HG02763 (cell line): ENCODE results near the gene KDM2B.

Experiments used
- ATAC-seq: cut with Tn5 transposase; IDR thresholded peaks from one replicate; pipeline ENCODE4 v1.9.1; 2021; ENCODE audit warnings: mild to moderate bottlenecking, moderate library complexity; ENCODE audit not compliant: unreplicated experiment

The KDM2B gene

DNA sequence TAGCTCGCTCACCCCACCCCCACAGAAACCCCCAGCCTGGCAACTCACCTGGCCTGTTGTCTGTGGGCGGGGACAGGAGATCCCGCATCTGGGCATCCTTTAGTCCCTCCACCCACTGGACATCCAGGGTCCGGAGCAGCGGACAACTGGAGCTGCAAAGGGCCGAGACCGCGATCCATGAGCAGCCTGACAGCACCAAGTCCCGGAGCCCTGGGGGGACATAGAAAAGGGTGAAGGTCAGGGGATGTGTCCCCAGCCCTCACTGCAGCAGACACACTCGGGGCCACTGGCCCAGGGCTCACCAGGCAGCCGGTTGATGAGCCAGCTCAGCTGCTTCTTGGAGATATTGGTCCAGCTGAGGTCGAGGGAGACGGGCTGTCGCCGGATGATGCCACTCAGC lies 140.1 kb downstream of the KDM2B start:
- ATAC-seq: no peak

DNA sequence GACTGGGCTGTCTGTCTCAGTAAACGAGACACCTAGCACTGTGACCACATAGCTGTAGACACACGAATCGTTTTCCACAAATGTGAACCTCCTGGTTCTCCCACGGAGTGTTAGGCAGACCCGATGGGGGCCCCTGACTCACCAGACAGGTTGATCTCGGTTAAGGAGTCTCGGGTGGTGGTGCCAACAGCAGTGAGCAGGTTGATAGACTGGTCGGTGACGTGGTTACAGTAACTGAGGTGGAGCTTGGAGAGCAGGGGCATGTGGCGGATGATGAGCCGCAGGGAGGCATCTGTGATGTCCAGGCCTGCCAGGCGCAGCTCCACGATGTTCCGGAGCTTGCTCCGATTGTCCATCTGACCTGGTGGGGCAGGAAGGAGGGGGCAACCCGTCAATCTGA lies 141.1 kb downstream of the KDM2B start:
- ATAC-seq: no peak

DNA sequence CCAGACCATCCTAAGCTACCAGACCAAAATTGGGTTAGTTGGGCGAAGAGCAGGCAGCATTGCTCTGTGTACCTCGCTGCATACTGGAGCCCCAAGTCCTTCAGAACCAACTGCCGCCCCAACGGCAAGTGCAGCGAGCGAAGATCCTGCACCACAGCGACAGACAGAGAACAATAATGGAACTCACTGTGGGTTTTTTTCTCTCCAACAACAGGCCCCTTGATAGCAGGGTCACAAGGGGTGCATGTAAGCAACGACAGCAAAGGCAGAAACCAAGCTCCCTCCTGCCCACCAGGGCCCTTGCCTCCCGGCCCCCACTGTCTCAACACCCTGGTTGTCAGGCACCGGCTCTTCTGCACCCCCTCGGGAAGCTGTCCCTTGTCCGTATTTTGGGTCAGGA lies 141.9 kb downstream of the KDM2B start:
- no peak for ATAC-seq

DNA sequence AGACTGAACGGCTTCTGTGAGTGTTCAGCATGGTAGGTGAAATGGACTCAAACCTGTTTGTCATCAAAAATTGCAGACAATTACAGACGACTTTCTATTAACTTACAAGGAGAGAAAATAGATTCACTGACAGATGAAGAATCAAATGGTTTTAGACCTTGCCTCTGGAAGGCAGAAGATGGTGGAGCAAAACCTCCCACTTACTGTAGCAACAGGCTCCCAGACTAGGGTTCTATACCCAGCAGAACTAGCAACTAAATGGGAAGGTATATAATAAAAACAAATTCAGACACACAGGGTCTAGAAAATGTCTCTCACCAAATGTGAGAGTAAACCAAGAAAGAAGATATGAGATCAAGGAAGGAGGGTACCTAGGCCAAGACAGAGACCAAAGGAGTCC lies 144.1 kb downstream of the KDM2B start:
- ATAC-seq: no peak

DNA sequence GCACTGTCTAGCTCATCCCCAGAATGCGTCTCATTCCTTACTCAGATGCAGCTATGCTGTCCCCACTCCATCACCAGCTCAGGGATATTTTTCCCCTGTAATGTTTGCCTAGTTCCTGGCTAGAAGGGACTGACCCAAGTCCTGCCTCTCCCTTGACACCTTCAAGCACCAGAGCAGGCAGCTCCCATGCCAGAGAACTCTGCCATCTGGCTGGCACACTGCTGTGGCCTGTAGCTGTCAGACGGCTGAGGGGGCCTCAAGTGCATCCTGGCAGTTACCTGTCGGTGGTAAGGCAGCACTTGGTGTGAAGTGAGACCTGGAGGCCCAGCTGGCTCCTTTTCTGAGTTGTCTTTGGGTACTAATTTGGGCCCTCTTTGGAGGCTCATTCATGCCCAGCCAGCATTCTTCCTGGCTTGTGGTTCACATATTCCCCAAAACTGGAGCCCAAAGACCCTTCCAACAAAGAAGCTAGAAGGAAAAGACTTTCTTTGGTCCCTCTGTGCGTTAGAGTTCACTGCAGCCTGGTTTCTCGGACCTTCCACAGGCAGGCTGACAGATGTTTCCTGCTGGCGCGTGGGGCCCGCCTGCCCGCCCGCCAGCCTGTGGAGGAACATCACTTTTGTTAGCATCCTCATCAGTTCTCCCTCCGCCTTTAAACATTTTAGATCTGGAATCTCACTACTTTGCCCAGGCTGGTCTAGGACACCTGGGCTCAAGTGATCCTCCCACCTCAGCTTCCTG lies 147.9 kb downstream of the KDM2B start:
- ATAC-seq: no peak

DNA sequence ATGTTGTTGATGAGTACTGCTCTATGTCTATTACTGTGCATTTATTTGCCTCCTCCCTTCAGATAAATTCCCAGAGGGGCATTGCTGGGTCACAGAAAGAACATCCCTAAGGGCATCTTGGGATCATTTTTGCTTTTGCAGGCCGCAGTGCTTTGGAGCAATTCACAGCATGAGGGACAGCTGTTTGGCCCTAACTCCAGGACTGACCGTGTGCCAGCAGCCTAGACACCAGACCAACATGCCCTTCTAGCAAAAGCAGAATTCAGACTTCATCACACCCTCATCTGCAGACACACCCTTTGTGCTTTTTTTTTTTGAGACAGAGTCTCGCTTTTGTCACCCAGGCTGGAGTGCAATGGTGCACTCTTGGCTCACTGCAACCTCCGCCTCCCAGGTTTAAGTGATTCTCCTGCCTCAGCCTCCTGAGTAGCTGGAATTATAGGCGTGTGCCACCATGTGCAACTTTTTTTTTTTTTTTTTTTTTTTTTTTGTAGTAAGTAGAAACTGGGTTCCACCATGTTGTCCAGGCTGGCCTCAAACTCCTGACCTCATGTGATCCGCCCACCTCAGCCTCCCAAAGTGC lies 149.9 kb downstream of the KDM2B start:
- no peak for ATAC-seq

DNA sequence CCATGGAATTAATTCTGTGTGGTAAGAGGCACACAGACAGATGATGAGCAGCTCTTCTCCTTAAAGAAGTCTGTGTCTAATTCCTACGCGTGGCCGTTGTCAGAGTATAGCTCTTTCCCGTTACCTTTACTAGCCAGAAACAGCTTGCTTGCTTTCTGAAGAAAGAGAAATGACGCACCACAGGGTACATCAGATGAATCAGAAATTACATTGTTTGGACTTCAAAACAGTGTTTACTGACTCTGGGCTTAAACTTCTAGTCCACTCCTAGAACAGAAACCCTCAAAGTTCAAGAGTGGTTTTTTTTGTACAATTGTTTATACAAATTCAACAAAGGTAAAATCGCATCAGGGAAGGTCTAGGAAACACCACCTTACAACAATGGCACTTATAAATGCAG lies 151.9 kb downstream of the KDM2B start:
- no peak for ATAC-seq

DNA sequence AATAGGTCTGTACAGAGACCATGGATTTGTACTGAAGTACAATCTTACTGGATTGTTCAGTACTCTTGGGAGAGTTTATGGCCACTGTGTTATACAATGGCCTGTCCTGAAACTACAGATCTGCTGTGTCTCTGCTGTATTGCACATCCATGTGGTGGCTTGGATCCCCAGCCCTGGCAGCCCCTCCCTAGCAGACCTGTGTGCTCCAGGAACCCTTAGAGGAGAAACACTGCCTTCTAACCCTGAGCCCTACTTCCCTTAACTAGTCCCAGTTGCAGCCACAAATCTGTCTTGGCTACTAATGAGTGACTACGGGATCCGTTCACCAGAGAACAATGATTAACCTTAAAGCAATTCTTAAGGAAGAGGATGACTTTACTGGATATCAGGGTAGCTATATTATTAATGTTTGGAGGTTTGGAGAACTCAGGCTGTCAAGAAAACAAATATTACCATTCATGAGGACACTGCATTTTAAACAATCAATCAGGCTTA lies 153.2 kb downstream of the KDM2B start:
- ATAC-seq: no peak

DNA sequence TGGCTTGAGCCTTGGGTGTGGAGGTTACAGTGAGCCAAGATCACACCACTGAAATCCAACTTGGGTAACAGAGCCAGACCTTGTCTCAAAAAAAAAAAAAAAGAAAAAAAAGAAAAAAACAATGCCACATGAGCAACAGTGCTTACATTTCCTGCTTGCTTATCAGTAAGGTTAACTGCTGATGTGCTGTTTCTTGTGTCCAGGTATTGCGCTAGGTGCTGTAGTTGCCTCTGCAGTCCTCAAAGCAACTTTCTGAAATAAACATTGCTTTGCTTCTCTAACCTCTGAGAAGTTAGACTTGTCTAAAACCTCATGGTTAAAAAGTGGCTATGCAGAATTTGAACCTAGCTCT lies 156.2 kb downstream of the KDM2B start:
- ATAC-seq: no peak

DNA sequence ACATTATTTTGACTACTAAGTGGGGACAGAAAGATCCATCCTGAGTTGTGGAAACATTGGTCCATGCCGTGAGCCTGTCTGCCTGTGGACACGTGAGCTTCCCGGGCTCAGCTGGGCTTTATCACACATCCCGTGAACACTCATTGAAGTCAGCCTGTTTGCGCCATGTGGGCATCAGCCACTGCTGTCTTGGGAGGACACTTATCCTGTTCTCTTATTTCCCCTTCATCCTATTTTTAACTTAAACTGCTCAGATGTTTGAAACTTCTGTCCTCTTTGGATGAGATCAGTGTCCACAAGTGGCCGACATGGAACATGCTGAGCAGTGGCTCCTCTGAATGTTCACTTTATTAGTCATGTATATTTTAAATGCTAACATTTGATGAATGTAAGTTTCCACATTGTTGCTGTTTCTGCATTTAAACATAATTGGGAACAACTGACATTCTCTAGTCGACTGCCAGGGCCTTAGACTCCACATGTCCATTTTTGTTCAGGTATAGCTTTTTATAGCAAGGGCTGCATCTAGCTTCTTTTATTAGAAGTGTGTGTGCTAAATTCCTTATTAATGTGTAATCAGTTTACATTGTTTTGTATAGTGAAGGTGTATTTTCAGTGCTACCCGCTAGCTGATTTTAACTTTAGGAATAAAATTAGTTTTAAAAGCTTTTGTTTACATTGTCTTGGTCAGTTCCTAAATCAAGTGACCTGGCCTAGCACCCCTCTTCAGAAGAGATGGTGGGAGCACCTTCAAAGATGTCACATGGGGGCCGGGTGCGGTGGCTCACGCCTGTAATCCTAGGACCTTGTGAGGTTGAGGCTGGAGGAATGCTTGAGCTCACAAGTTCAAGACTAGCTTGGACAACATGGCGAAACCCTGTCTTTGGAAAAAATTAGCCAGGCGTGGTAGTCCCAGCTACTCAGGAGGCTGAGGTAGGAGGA lies 156.9 kb downstream of the KDM2B start:
- ATAC-seq: no peak

DNA sequence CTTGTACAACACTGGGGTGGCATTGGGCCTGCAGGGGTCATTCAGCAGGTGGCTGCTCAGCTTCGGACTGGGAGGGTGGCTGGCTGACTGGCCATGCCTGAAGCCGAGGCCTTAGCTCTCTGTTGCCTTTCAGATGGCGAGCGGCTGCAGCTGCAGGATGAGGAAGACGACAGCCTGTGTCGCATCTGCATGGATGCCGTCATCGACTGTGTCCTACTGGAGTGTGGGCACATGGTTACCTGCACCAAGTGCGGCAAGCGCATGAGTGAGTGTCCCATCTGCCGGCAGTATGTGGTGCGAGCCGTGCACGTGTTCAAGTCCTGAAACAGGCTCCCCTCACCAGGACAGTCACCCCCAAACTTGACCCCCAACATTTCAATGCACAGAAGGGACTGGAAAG lies 157.6 kb downstream of the KDM2B start:
- ATAC-seq: no peak

DNA sequence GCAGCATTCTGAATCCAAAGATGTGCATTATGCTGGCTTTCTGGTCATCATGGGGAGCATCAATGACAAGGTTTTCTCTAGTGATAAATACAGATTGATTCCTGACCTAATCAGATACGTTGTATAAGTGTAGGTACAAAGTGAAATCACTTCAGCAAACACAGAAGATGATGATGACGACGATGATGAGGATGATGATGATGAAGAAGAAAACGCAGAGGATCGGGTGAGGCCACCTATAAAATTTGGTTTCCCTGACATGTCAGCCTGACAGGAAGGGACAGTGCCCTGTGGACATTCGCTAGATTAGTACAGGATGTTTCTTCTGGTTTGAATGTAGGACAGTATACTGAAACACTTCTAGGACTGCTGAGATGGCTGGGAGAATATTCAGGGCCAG lies 160.7 kb downstream of the KDM2B start:
- no peak for ATAC-seq

DNA sequence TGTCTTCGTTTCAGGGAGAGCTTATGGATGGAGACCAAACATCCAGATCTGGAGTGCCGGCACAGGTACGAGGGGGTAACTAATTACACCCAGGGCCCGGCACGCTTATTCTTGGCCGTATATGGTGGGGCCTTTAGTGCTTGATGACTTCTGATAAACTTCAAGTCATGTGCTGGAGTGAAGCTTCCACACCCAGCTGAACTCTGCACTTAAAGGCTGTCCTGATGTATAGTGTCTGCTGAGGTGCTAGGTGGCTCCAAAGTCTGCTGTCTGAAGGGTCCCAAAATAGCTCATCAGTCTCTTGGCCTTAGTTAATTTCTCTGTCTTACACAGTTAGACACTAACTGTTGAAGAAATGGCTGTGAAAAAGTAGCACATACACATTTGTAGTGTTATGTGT lies 163.0 kb downstream of the KDM2B start:
- ATAC-seq: no peak

DNA sequence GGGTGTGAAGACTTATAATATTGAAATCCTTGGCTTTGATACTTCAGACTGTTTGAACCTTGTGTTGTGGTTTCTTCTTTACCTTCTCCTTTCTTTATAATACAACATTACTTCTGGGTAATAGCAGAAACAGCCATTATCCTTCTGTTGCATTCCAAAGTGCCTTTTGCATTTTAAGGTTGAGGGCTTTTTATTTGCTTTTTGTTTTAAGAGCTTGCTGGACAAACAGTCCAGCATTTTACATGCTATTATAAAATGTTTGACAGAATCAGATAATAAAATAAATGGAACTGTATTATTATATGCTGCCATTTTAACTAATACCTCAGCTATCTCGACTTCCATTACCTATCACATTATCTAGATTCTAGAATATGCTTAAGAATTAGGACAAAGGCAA lies 166.9 kb downstream of the KDM2B start:
- ATAC-seq: no peak

DNA sequence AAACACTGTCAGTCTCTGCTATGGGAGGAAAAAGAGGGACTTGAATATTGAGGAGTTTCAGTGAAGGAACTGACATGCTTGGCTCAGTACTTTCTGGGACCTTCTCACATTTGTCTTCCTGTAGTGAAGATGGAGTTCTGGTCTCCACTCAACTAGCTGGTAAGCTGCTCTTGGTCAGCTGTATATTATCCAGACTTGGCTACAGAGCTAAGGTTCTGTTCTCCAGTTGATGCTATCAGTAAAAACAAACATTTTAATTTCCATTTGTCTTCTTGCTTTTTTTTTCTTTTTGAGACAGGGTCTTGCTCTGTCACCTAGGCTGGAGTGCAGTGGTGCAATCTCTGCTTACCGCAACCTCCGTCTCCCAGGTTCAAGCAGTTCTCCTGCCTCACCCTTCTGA lies 175.6 kb downstream of the KDM2B start:
- no peak for ATAC-seq

DNA sequence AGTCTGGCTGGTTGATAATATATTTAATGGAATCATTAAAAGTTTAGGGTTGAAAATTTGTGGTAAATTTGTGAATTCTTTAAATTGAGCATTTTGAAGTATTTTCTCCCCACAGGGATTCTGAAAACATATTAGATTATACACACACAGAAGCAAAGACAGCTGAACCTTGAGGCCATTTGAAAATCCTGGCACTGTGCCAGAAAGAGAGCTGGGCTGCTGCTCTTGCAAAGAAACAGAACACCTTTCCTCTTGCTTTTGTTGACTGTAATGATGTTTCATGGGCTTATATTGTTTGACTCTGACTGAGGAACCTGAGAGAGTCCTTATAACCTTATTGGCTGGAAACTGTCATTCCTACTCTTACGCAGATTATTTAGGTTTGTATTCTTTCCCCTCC lies 176.1 kb downstream of the KDM2B start:
- ATAC-seq: no peak

DNA sequence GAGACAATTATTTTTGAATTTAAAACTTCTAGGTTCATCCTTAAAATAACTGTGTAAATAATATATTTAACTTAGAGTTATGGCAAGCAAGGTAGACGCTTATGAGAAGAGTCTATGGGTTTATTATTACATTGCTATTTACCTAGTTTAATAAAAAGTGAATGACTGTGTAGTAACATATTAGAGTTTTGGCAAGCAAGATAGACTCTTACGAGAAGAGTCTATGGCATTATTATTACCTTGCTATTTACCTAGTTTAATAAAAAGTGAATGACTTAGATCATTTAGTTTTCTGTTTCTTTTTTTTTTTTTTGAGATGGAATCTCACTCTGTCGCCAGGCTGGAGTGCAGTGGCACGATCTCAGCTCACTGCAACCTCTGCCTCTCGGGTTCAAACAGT lies 177.1 kb downstream of the KDM2B start:
- ATAC-seq: no peak

DNA sequence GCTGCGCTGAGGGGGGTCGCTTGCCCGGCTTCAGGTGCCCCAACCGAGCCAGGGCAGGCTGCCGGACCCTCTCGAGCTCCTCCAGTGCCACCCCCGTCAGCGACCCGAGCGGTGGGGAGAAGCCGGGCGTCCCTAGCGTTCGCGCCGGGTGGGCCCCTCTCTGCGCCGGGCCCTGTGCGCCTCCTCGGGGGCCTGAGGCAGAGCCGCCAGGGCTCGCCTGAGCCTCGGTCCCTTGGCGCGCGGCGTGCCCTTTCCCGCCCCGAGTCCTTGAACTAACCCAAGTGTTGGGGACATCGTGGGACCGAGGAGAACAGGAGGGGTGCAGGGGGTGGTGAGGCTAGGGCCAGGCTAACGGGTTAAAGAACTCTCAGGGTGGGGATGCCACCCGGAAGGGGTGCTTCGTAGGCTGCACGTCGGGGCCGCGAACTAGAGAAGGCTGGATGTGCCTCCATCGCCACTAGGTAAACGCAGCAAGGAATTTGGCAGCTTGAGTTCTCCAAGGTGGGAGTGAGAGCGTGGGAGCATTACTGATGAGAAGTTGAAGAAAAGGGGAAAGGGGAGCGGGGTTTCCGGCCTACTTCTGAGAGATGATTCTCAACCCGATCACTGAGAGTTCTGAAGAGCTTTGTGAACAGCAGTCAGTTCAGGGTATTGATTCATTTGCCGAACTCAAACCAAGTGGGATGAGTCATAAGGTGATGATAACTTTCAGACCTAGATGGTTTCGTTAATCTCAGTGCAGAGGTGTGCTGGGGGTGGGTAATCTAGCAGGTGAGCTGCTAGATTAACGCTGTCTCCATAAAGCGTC lies 180.3 kb downstream of the KDM2B start:
- ATAC-seq: peak; percentile 25

DNA sequence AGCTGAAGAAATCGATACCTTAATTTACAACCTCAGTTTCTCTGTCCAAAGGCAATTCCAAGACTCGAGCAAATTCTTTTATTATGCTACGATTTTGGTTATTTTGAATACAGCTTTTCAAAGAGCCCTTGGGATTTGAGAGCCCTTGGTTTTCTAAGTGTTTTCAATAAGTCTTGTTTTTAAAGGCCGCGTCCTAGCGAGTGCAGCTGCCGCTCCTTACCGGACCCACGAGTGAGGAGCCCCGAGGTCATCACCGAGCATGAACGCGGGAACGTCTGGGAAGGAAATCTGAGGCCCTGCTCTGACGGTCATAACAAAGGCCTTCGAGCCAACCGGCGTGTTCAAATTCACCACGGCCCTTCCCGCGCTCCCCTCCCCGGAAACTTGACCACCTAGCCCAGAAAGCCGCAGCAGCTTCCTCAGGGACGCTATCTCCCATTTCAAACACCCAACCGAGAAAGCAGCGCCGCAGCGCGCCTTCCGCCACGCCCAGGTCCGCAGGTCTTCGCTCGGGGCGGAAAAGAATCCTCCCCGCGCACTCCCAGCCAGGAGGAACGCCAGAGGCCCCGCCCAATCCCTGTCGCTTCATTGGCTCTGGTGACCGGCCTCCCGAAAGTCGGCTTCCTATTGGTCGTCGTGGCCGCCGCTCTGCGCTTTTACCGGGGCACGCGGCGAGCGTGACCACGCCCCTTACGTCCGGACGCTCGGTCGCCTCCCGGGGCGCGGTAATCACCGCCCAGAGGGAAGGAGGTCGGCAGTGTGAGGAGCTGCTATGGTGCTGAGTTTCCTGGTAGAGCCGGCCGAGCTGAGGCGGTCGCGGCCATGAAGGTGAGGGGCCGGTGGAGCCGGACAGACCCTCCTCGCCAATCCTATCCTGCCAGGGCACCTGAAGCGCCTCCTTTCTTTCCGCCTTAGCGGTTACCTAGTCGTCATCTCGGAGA lies 181.2 kb downstream of the KDM2B start, which contains the start of gene RNF34:
RNF34 (plus strand) TSS at position 728 of the 941 bp plus-strand sequence; CDS start at position 823, 95 bp downstream.
- peak; percentile 92 for ATAC-seq

DNA sequence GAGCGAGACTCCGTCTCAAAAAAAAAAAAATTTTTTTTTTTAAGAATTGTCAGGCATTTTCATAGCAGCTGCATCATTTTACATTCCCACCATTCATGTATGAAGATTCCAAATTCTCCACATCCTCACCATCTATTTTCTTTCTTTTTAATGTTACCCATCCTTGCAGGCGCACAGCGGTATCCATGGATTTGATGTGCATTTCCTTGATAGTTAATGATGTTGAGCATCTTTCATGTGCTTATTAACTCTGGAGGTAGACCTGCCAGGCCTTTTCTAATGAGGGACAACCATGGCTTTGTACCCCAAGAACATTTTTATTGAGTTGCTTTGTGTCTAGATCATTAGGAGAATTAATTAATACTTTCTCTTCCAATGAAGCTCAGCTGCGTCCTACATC lies 182.5 kb downstream of the KDM2B start:
- no peak for ATAC-seq
